SIG-M5 (cell line): ENCODE data around the gene BTBD9.

ENCODE experiments used
- DNase-seq: peaks from one replicate; lab custom pipeline; 2025; lab: John Stamatoyannopoulos, UW

The BTBD9 gene

DNA sequence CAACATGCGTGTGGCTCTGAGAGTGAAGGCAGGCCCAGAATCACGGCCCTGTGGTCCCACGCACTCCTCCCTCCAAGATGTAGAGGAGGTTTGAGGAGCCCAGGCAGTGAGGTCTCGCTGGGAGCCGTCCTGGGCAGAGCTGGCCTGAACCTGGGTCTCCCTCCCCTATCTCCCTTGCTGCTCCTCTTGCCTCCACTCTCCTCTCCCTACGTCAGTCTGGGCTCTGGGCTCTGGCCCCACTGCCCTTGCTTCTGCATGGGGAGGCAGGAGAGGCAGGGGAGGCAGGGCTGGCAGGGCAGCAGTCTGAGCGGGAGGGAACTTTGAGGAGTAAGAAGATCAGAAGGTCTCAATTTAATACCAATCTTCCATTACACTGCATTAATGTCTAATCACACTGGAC is 445.1 kb downstream of the BTBD9 start:
- no peak for DNase-seq

- DNase-seq, result no peak
Measured at GRCh38 chr6:38194282-38194572, 445.5 kb downstream of the BTBD9 start.

DNA sequence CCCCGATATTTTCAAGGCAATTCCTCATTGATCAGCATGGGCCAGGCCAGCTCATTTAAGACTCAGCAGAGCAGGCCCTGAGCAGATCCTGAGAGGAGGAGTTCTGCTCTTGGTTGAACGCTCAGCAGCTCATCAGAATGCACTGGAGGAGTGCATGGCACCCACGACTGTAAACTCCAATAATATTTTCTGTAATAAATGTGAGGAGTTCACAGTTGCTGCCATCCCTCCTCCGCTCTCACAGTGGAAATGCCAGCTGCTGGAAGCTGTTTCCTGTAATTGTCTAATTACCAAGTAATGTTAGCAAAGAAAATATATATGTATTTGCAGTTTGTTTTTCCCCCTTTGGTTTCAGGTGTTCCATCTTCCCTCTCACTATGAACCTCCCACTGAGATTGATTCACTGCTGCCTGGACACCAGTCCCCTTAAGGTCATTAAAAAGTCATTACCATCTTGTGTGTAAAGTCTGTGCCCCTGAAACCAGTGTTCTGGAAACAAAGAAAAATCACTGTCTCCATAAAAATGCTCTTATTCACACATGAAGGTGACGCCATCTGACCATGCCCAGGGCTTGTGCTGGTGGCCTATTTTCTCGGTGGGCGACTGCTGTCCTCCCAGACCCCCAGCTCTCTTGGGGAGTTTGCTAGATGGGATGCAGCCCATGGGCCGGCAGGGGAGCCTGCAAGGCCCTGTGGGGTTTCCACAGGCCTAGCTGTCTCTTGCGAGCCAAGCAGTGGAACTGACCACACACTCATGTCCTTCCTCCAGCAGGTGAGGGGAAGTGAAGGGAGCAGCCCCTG is 446.0 kb downstream of the BTBD9 start:
- no peak for DNase-seq

- no peak for DNase-seq
Measured at GRCh38 chr6:38193051-38193450, 446.7 kb downstream of the BTBD9 start.

DNA sequence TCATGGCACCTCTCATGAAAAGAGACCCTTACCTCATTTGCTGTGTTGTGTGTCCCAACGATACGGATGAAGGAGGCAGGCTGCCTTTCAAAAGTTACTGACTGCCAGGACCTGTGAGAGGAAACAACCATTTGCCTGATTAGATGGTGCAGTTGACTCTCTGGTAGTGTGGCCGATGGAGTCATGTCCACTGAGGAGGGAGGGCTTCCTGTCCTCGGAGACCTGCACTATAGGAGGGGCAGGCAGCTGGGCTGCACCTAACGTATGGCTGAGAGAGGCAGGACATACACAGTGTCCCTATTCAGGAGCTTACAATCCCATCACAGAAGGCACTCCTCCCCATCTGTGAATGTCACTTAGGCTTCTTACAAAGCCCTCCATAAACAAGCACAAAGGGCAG is 447.2 kb downstream of the BTBD9 start:
- DNase-seq, result no peak

DNA sequence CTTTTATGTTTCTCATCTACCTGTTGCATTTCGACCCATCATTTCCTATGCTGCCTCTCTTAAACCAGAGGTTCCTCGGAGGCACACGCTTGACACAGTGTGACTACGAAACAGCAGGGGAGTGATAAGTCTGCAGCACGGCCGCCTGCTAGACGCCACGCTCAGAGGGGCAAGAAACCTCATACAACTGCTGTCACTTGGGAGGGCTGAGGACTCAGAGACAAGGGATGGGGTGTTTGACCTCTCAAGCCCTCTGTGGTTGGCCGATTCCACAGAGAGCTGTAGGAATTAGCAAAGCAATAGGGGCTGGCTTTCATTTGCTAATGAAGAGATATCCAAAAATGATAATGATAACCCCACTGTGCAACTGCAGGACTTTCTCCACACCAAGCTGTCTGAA is 447.7 kb downstream of the BTBD9 start:
- no peak for DNase-seq

DNA sequence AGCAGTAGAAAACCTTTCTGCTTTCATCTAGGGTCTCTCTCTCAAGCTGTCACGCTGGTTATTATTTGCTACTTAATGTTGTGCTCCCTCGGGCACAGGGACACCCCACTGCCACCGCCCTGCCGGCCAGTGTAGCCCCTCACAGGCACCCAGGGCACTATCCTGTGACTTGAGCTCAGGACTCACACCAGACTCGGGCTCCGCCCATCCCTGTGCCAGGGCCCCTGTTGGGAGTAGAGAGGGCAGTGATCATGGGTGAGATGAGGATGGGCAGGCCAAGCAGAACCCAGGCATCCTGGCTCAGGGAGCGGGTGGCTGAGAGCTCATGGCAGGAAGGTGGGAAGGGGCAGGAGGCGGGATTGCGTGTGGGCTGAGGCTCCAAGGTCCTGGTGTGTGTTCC is 448.3 kb downstream of the BTBD9 start:
- no peak for DNase-seq

DNA sequence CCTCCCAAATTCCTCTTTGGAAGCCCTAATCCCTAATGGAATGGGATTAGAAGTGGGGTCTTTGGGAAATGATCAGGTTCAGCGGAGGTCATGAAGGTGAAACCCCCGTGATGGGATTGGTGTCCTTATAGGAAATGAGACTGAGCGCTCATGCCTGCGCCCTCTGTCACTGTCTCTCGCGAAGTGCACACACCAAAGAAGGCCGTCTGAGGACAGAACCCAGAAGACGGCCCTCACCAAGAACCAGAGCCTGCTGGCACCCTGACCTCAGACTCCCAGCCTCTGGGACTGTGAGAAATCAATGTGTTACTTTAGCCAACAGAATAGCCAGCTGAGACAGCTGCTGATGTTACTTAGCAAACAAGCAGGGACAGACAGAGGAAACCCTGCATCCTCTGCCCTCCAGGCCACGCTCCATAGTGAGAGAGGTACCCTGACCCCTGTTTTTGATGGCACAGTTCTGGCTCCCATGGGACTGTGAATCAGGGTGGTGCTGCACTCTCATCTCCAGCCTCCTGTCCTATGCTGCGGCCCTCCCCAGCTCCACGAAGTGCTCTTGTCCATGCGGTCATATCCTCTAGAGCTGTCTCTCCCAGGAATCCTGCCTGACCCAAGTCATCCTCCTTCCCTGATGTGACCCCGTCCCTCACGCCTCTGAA is 450.9 kb downstream of the BTBD9 start:
- no peak for DNase-seq

- DNase-seq, result no peak
Measured at GRCh38 chr6:38187811-38188590, 451.7 kb downstream of the BTBD9 start.

- DNase-seq, result no peak
Measured at GRCh38 chr6:38187325-38187724, 452.4 kb downstream of the BTBD9 start.

DNA sequence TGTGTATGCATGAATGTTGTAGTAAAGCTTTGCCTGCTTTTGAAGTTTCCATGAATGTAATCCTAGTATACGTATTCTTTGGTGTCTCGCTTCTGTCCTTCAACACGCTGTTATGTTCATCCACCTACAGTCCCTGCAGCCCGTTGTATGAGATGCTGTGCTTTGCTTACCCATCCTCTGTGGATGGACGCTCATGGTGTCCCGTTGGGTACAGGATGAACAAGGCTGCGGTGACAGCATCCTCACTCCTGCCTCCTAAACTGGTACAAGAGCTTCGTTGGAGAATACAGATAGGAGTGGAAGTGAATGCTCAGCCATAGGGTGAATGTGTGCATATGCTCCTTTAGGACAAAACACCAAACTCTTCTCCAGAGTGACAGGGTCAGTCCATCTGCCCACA is 454.0 kb downstream of the BTBD9 start:
- DNase-seq, result no peak

GRCh38 chr6:38185244-38185643 is 454.5 kb downstream of the BTBD9 start:
- no peak for DNase-seq

DNA sequence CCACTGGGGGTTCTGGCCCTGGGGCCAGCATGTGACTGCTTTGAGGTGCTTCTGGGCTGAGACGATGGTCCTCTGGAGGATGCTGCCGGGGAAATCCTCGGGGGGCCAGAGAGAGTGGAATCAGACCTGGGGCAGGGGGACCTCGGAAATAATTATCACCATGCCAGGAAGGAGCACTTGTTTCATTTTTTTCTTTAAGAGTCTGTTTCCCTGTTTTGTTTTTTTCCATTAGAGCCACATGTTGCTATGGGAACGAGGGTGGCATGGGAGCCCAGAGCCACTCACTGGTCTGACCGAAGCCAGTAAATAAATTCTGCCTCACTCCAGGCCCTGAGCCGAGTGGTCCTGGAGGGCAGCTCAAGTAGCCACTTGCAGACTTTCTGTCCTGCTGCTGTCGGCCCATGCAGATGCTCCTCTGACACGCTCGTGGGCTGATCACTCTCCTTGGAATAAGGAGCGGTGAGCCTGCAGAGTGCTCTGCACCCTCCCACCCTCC is 455.1 kb downstream of the BTBD9 start:
- no peak for DNase-seq

GRCh38 chr6:38183856-38184584 is 455.7 kb downstream of the BTBD9 start:
- DNase-seq, result no peak

DNA sequence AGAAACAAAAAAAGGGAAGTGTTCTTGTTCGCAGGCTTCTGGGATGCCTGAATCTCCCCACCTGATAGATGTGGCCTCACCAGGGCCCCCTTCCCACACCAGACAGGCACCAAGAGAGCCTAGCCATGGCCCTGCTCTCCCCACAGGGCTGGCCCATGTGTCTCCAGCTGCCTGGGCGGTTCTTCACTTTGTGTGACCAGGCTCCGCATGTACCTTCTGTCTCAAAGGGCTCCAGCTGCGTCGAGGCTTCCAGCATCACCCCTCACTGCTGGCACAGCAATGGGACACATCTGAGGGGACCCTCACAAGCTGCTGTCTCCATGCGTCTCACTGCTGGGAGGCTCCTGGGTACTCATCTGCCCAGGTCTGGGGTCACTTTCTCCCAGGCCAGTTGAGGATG is 457.3 kb downstream of the BTBD9 start:
- no peak for DNase-seq

DNA sequence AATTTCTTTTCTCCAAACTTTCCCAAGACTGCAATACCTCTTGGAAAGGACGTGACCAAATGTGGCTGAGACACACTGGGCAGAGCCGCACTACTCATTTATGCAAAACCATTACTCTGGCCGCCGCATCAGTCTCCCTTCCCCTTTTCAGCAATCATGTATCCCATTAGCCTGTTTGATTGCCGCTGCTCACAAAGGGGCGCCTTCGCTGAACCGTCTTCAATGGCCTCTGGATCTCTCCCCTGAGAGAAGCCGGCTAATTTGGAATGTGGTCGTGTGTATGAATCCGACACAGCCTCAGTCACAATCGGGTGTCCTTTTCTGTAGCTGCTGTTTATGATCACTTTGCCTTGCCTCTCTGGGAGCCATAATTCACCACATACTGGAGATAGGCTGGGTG is 459.1 kb downstream of the BTBD9 start:
- DNase-seq, result no peak

DNA sequence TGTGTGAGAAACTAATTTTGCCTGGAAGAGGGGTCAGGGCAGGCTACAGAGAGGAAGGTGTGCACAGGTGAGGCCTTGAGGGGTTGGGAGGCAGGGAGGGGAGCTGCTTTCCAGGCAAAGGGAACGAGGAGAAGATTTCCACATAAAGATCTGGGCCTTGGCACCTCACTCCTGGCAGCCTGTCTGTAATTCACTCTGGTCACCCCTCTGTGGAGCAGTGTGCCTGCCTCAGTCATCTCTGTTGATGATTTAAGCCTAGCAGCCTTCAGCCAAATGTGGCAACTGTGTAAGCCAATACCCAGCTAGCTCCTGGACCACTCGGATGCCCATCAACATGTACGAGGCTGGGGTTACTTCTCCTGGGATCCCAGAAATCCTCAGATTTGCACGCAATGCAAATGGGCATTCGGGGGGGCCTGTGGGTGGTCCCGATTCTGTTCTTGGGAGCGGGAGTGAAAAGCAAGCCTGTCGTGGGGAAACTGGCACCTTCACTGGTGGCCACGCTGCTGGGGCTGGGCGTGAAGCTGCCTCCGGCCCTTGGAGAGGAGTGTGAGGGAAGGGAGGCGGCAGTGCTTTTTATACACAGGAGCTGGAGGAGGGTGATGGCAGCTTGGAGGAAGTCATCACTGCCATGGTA is 459.8 kb downstream of the BTBD9 start:
- no peak for DNase-seq

DNA sequence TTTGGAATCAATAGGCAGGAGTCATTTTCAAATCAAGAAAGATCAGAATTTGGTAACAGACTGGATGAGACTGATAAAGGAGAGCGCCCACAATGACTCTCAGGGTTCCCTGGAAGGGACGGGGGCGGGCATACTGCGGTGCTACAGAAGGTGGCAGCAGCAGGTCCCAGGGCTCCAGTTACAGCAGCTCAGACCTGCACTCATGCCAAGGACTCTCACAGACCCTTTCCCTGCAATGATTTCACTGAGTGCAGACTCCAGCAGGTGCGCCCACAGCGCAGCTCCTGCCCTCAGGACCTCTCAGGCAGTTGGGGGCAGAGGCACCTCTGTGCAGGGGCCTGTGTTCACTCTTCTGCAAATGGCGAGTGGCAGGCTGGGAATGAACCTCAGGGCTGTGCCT is 460.4 kb downstream of the BTBD9 start:
- DNase-seq, result no peak

GRCh38 chr6:38178584-38178886 is 461.2 kb downstream of the BTBD9 start:
- no peak for DNase-seq

- no peak for DNase-seq
Measured at GRCh38 chr6:38177882-38178583, 461.7 kb downstream of the BTBD9 start.
